IMR-90 (cell line): ENCODE data around the gene CACNA1D. TPM values are rescaled to one million over a fixed set of nuclear protein-coding genes. Genes with fewer than 3 reads are reported as not detected.

Source experiments
- ATAC-seq: fragments of 200-7000 bp; cut with Tn5 transposase; 2 replicates; pipeline ENCODE4 v1.9.1; 2020; ENCODE audit warnings: low read depth, mild to moderate bottlenecking, moderate library complexity
- BruUV-seq: library from RNA; stranded (reverse); fragments of 400-500 nt; replicated peaks from 2 replicates; lab custom pipeline; 2021; lab: Mats Ljungman, UMichigan
- CTCF ChIA-PET: fragments of 300-600 bp; formaldehyde crosslinking; extraction: SDS; loops from one replicate; lab custom pipeline; 2021; ENCODE audit warnings: antibody characterized with exemption; lab: Yijun Ruan, JAX
- POLR2A ChIA-PET: fragments of 300-600 bp; sonication (Branson Sonifier 250); formaldehyde crosslinking; loops from one replicate; lab custom pipeline; 2022; ENCODE audit warnings: antibody characterized with exemption; ENCODE audit not compliant: unreplicated experiment; lab: Charles Lee
- DNase-seq: peaks from one replicate; pipeline ENCODE4 v3.0.0; 2013
- H2AFZ ChIP-seq: replicated peaks from 2 replicates; pipeline ENCODE3; 2013; ENCODE audit warnings: low read length, mild to moderate bottlenecking; ENCODE audit not compliant: poor library complexity
- H2AK5ac ChIP-seq: 2 replicates; pipeline ENCODE4 v1.6.1; 2013; ENCODE audit warnings: low read depth, low read length, inconsistent platforms
- H2AK9ac ChIP-seq: replicated peaks from 2 replicates; pipeline ENCODE3; 2013; ENCODE audit warnings: mild to moderate bottlenecking, low read depth, low read length, moderate library complexity; ENCODE audit not compliant: poor library complexity
- H2BK120ac ChIP-seq: 2 replicates; pipeline ENCODE4 v1.6.1; 2013; ENCODE audit warnings: low read depth, low read length, inconsistent platforms
- H2BK15ac ChIP-seq: 3 replicates; pipeline ENCODE4 v1.6.1; 2013; ENCODE audit warnings: low read depth, low read length, inconsistent platforms
- H2BK20ac ChIP-seq: 2 replicates; pipeline ENCODE4 v1.6.1; 2013; ENCODE audit warnings: low read depth, mild to moderate bottlenecking, inconsistent platforms, low read length, moderate library complexity
- H2BK5ac ChIP-seq: 2 replicates; pipeline ENCODE4 v1.6.1; 2013; ENCODE audit warnings: mild to moderate bottlenecking, low read depth, low read length, inconsistent platforms; ENCODE audit not compliant: poor library complexity, severe bottlenecking
- H3K14ac ChIP-seq: replicated peaks from 2 replicates; pipeline ENCODE4 v1.6.1; 2013; ENCODE audit warnings: low read depth, low read length, inconsistent platforms
- H3K18ac ChIP-seq: 2 replicates; pipeline ENCODE4 v1.6.1; 2013; ENCODE audit warnings: low read depth, low read length, control low read depth
- H3K23ac ChIP-seq: 2 replicates; pipeline ENCODE4 v1.6.1; 2013; ENCODE audit warnings: low read depth, low read length, inconsistent platforms
- H3K27ac ChIP-seq: 2 replicates; pipeline ENCODE4 v1.5.1; 2013; ENCODE audit warnings: mild to moderate bottlenecking, control low read depth, low read length; ENCODE audit not compliant: insufficient read depth
- H3K27me3 ChIP-seq: 2 replicates; pipeline ENCODE4 v1.6.1; 2013; ENCODE audit warnings: low read length; ENCODE audit not compliant: control insufficient read depth, insufficient read depth
- H3K36me3 ChIP-seq: 2 replicates; pipeline ENCODE4 v1.6.1; 2013; ENCODE audit warnings: low read length, mixed read lengths; ENCODE audit not compliant: control insufficient read depth, insufficient read depth
- H3K4ac ChIP-seq: 2 replicates; pipeline ENCODE4 v1.6.1; 2013; ENCODE audit warnings: low read depth, low read length, inconsistent platforms
- H3K4me1 ChIP-seq: 2 replicates; pipeline ENCODE4 v1.6.1; 2013; ENCODE audit warnings: low read length, mixed read lengths; ENCODE audit not compliant: control insufficient read depth, insufficient read depth
- H3K4me2 ChIP-seq: 2 replicates; pipeline ENCODE4 v1.6.1; 2013; ENCODE audit warnings: low read depth, mild to moderate bottlenecking, control low read depth, low read length, moderate library complexity
- H3K4me3 ChIP-seq: 2 replicates; pipeline ENCODE4 v1.5.1; 2013; ENCODE audit warnings: low read depth, mild to moderate bottlenecking, control low read depth, low read length, moderate library complexity; ENCODE audit not compliant: insufficient read depth
- H3K56ac ChIP-seq: 2 replicates; pipeline ENCODE4 v1.6.1; 2013; ENCODE audit warnings: low read length, inconsistent platforms; ENCODE audit not compliant: insufficient read depth; ENCODE audit errors: extremely low read depth
- H3K79me1 ChIP-seq, 2 experiments: 2 replicates each; pipeline ENCODE4 v1.6.1; 2013; ENCODE audit warnings: low read length in 2 of 2, inconsistent platforms in 1 of 2, low read depth in 1 of 2
- H3K9ac ChIP-seq: 2 replicates; pipeline ENCODE4 v1.6.1; 2013; ENCODE audit warnings: low read depth, low read length, control low read depth
- H3K9me1 ChIP-seq: 2 replicates; pipeline ENCODE4 v1.6.1; 2013; ENCODE audit warnings: low read length, inconsistent platforms; ENCODE audit not compliant: insufficient read depth
- H3K9me3 ChIP-seq: 2 replicates; pipeline ENCODE4 v1.6.1; 2013; ENCODE audit warnings: low read length; ENCODE audit not compliant: control insufficient read depth, insufficient read depth
- H4K20me1 ChIP-seq: 2 replicates; pipeline ENCODE4 v1.6.1; 2013; ENCODE audit warnings: low read length, inconsistent platforms; ENCODE audit not compliant: insufficient read depth
- H4K5ac ChIP-seq: 2 replicates; pipeline ENCODE4 v1.6.1; 2013; ENCODE audit warnings: mild to moderate bottlenecking, low read depth, low read length, control low read depth
- H4K8ac ChIP-seq, 2 experiments: 2 replicates each; pipeline ENCODE4 v1.6.1; 2013; ENCODE audit warnings: low read depth in 2 of 2, low read length in 2 of 2, control low read depth in 1 of 2, inconsistent platforms in 1 of 2
- H4K91ac ChIP-seq: 2 replicates; pipeline ENCODE4 v1.6.1; 2013; ENCODE audit warnings: low read depth, low read length, inconsistent platforms; ENCODE audit not compliant: insufficient read depth
- CEBPB ChIP-seq: IDR thresholded peaks from 2 replicates; pipeline ENCODE4 v1.6.1; 2012; ENCODE audit warnings: low read depth, low read length, improper control_type of control experiment
- MAZ ChIP-seq: IDR thresholded peaks from 2 replicates; pipeline ENCODE4 v1.6.1; 2012; ENCODE audit warnings: low read depth, mild to moderate bottlenecking, low read length, improper control_type of control experiment, moderate library complexity, borderline replicate concordance
- NFE2L2 ChIP-seq: fragments of 150-350 bp; IDR thresholded peaks from 2 replicates; pipeline ENCODE4 v1.6.1; 2016; ENCODE audit warnings: low read depth, mild to moderate bottlenecking, low read length
- RFX5 ChIP-seq: IDR thresholded peaks from 2 replicates; pipeline ENCODE4 v1.8.0; 2012; ENCODE audit warnings: low read depth, mild to moderate bottlenecking, low read length, moderate library complexity
- SMC3 ChIP-seq: fragments of 150-350 bp; IDR thresholded peaks from 2 replicates; pipeline ENCODE4 v1.6.1; 2016; ENCODE audit warnings: low read depth, mild to moderate bottlenecking, antibody characterized with exemption, low read length, moderate library complexity
- WGBS, 2 experiments: methylation state at CpG; one replicate each; pipeline versions ENCODE4 v1.1.5 to v1.1.7; 2013; ENCODE audit warnings: missing lambda C conversion rate in 2 of 2; ENCODE audit not compliant: insufficient read length in 1 of 2; ENCODE audit errors: extremely low coverage in 2 of 2; 5-methylcytosine and 5-hydroxymethylcytosine counted together
- dilution Hi-C: fragments of 300-500 bp; cut with HindIII; formaldehyde crosslinking; loops from one replicate; pipeline ENCODE4 v1.14.3; 2018; ENCODE audit warnings: low sequenced_read_pairs; ENCODE audit not compliant: unreplicated experiment
- in situ Hi-C: fragments of 300-500 bp; cut with MboI; formaldehyde crosslinking; loops from 3 replicates; pipeline ENCODE4 v1.14.3; 2019; ENCODE audit warnings: low sequenced_read_pairs, inconsistent platforms, mixed read lengths
- intact Hi-C: fragments of 100-400 bp; cut with micrococcal nuclease; formaldehyde crosslinking; loops from 2 replicates; pipeline ENCODE4 v1.10.0; 2022
- polyA plus RNA-seq, 3 experiments: library from polyadenylated mRNA; depleted of rRNA; stranded (reverse); fragments of >200 nt; gene quantifications; 2 replicates each; pipeline ENCODE4 v1.2.3, GENCODE V29; 2012; ENCODE audit warnings: low replicate concordance in 1 of 3
- total RNA-seq: library from RNA; depleted of rRNA; stranded (reverse); fragments of >200 nt; gene quantifications from 2 replicates; pipeline ENCODE4 v1.2.3, GENCODE V29; 2012
- TF ChIP-seq, protein P1 (sequence below): fragments of 150-350 bp; IDR thresholded peaks from 2 replicates; pipeline ENCODE4 v1.6.1; 2017; ENCODE audit warnings: mild to moderate bottlenecking, antibody characterized with exemption, low read length, low read depth
- TF ChIP-seq, protein P2 (sequence below): conservative IDR thresholded peaks from 2 replicates; pipeline ENCODE4 v1.5.1; 2012; ENCODE audit warnings: mild to moderate bottlenecking, low read depth, low read length, improper control_type of control experiment

The CACNA1D gene
- total and polyA plus RNA-seq, 2 of the 4 experiments (the other 2 are of a cell fraction): 0.07 TPM; not detected in 1

DNA sequence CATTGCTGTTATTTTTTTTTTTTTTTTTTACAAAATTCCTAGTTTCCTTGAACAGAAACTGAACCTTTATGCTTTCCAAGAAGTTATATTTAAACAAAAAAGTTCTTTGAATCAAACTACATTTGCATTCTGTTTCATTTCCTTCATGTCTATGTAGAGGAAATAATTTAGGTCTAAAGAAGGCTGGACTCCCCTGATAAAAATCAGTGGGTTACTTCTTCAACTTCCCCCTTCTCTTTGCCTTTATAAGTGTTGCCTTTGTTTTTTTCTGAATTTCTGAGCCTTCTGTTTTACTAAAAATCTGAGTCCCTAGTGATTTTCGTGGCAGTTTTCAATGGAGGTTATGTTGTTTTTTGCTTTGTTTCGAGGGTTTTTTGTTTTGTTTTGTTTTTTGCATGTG lies 199.0 kb downstream of the CACNA1D start:
- no CpG with 5 or more reads among the region's 2 CpGs for WGBS, 2 experiments
- H2BK5ac ChIP-seq: no peak overlapping the region
- no peaks in the 10 kb centered on the region for H3K79me1 ChIP-seq
- no peak overlapping the region for H3K56ac ChIP-seq
- H3K9me1 ChIP-seq: no peaks in the 10 kb centered on the region
- in situ Hi-C loops (no loop called here), dilution Hi-C loops (no loop called here), intact Hi-C loops (no loop called here)
- H3K27ac ChIP-seq: no peak overlapping the region
- H2AK5ac ChIP-seq: no peak overlapping the region
- no peak overlapping the region for H3K4ac ChIP-seq
- H3K4me2 ChIP-seq: no peak overlapping the region
- H4K8ac ChIP-seq: no peak overlapping the region
- CTCF ChIA-PET: no interaction called here
- H4K20me1 ChIP-seq: no peaks in the 10 kb centered on the region
- no peak overlapping the region for H3K14ac ChIP-seq
- H2AK9ac ChIP-seq: no peak overlapping the region
- no peak overlapping the region for H3K23ac ChIP-seq
- H3K9me3 ChIP-seq: no peaks in the 10 kb centered on the region
- H2BK120ac ChIP-seq: no peak overlapping the region
- no TSS peak for BruUV-seq
- H3K9ac ChIP-seq: no peak overlapping the region
- POLR2A ChIA-PET: no interaction called here
- H3K36me3 ChIP-seq: no peaks in the 10 kb centered on the region
- TF ChIP-seq RFX5 (no peak), MAZ (no peak), SMC3 (no peak), NFE2L2 (no peak), CEBPB (no peak)
- TF ChIP-seq, protein P1, sequence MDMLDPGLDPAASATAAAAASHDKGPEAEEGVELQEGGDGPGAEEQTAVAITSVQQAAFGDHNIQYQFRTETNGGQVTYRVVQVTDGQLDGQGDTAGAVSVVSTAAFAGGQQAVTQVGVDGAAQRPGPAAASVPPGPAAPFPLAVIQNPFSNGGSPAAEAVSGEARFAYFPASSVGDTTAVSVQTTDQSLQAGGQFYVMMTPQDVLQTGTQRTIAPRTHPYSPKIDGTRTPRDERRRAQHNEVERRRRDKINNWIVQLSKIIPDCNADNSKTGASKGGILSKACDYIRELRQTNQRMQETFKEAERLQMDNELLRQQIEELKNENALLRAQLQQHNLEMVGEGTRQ: no peak
- TF ChIP-seq, protein P2, sequence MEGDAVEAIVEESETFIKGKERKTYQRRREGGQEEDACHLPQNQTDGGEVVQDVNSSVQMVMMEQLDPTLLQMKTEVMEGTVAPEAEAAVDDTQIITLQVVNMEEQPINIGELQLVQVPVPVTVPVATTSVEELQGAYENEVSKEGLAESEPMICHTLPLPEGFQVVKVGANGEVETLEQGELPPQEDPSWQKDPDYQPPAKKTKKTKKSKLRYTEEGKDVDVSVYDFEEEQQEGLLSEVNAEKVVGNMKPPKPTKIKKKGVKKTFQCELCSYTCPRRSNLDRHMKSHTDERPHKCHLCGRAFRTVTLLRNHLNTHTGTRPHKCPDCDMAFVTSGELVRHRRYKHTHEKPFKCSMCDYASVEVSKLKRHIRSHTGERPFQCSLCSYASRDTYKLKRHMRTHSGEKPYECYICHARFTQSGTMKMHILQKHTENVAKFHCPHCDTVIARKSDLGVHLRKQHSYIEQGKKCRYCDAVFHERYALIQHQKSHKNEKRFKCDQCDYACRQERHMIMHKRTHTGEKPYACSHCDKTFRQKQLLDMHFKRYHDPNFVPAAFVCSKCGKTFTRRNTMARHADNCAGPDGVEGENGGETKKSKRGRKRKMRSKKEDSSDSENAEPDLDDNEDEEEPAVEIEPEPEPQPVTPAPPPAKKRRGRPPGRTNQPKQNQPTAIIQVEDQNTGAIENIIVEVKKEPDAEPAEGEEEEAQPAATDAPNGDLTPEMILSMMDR: no peak
- no peak overlapping the region for H2BK20ac ChIP-seq
- DNase-seq (no peak), ATAC-seq (no peak)
- no peak overlapping the region for H2AFZ ChIP-seq
- no peak overlapping the region for H3K4me3 ChIP-seq
- H3K4me1 ChIP-seq: no peaks in the 10 kb centered on the region
- H3K18ac ChIP-seq: no peak overlapping the region
- no peak overlapping the region for H2BK15ac ChIP-seq
- H4K91ac ChIP-seq: no peak overlapping the region
- no peak overlapping the region for H4K5ac ChIP-seq
- H3K27me3 ChIP-seq: peaks cover 6% of the 10 kb centered on the region; the same call in 1 of the 2 replicates
